HG02870 (cell line): ENCODE data around the gene DUSP7.

ENCODE experiments used
- ATAC-seq: cut with Tn5 transposase; IDR thresholded peaks from one replicate; pipeline ENCODE4 v1.9.1; 2021; ENCODE audit warnings: mild to moderate bottlenecking, moderate library complexity; ENCODE audit not compliant: unreplicated experiment

The DUSP7 gene

DNA sequence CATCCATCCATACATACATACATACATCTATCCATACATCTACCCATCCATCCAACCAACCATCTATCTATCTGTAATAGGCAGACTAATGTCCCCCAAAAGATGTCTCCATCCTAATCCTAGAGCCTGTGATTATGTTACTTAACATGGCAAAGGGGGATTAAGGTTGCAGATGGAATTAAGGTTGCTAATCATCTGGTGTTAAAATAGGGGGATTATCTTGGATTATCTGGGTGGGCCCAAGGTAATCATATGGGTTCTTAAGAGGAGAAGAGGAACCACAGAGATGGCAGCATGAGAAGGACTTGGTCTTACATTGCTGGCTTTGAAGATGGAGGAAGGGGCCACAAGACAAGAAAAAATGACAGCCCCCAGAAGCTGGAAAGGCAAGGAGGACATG, 45.9 kb downstream of the DUSP7 start:
- no peak for ATAC-seq

GRCh38 chr3:52007291-52007690, 49.1 kb downstream of the DUSP7 start:
- ATAC-seq = no peak

GRCh38 chr3:52006820-52007133, 49.6 kb downstream of the DUSP7 start:
- ATAC-seq = no peak

DNA sequence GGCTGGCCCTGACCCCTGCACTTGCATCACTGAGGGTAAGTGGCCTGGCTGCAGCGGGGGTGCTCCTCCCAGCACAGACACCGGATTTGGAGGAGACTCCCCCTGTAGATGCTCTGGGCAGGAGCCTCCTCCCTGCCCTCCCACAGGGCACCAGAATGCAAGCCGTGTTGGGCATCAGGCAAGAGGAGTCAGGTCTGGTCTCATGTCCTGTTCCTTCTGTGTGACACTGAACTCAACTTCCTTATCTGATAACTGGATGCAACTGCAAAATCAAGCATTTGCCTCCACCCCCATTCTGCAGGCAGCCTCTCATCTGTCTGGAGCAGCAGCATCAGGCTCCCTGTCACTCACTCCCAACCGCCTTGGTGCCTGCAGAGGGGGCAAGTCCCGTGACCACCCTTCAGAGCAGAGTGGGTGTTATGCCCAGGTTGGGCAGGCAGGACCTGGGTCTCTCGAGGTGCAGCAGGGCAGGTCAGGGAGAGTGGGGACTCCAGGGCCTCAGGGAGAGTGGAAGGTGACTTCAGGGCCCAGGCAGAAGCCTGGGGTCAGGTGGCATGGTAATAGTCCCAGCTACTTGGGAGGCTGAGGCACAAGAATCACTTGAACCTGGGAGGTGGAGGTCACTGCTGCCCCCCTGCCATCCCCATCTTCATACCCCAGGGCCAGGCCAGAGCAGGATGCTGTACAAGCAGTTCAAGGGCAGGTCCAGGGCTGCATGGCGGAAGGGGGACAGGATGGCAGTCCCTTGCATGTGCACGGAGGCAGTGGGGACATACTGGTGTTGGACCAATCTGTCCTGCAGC, 50.2 kb downstream of the DUSP7 start:
- ATAC-seq = no peak

- no peak for ATAC-seq
Observed at GRCh38 chr3:52005571-52005986, 50.8 kb downstream of the DUSP7 start.

DNA sequence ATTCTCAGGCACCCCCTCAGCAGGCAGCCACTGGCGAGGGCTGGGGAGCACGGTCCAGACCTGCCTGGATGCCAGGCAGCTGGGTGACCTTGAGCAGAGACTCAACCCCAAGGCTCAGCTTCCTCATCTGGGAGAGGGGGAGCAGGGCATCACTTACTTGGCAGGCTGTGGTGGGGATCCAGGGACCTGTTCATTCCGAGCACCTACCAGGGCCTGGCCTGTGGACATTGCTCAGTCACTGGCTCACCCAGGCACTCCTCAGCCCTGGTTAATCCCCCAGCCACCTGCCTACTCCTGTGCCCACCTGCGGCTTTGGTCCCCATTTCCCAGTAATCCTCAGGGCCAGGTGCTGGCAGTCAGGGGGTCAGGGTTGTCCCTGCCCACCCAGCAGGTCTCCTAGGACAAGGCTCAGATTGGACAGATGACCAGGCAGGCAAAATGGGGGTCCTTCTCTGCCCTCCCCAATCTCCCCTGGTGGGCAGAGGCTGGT, 51.4 kb downstream of the DUSP7 start:
- no peak for ATAC-seq

GRCh38 chr3:52004163-52004787, 52.1 kb downstream of the DUSP7 start:
- ATAC-seq = no peak

- ATAC-seq = no peak
Observed at GRCh38 chr3:52002748-52003147, 53.6 kb downstream of the DUSP7 start.

DNA sequence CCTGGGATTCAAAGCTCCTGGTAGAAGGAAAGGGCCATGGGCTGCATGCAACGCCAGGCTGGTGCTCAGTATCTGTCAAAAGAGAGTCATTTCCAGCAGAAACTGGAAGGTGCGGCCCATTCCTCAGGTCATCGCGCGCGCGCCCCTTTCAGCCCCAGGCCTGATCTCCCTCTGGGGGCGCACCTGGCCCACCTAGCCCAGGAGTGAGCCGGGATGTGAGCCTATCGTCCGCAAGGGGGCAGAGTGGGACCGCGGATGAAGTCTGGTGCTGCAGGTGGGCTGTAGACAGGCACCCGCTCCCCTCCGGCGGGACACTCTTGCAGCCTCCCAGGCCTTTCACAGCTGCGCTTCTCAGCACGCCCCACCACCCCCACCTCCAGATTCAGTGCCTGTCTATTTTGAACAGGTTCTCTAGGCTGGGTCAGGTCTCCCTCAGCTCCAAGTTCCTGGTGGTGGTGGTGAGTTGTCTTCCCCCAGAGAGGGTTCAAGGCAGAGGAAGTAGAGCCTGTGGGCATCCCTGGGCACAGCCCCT, 54.9 kb downstream of the DUSP7 start:
- peak; percentile 59 for ATAC-seq

- ATAC-seq = no peak
Observed at GRCh38 chr3:51999846-52000245, 56.5 kb downstream of the DUSP7 start.
